B cell (primary cell): ENCODE results near the gene PDZD7.

Source experiments
- EZH2 ChIP-seq: IDR thresholded peaks from 2 replicates; pipeline ENCODE4 v1.6.1; 2012; ENCODE audit warnings: borderline replicate concordance, low read depth, mild to moderate bottlenecking, moderate library complexity, low read length; ENCODE audit not compliant: insufficient read depth, poor library complexity, severe bottlenecking
- TF ChIP-seq, protein P1 (sequence below): fragments of 200-600 bp; IDR thresholded peaks from one replicate; pipeline ENCODE4 v1.8.0; 2022; ENCODE audit warnings: antibody characterized with exemption, mild to moderate bottlenecking

DNA sequence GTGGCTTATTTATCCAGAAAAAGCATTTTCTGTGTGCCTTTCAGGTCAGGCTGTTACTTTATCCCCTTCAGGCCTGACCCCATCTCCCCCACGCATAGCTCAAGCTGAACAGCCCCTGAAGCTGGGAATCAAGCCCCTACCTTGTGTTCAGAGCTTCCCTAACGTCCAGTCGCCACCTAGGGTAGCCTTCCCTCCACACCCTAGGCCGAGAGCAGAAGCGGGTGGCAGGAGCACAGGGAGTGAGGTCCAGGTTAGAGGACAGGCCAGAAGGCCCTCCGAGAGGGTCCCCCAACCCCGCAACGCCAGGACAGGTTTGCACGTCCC, 62.1 kb downstream of the PDZD7 start:
- TF ChIP-seq EZH2 = no peak
- TF ChIP-seq, protein P1, sequence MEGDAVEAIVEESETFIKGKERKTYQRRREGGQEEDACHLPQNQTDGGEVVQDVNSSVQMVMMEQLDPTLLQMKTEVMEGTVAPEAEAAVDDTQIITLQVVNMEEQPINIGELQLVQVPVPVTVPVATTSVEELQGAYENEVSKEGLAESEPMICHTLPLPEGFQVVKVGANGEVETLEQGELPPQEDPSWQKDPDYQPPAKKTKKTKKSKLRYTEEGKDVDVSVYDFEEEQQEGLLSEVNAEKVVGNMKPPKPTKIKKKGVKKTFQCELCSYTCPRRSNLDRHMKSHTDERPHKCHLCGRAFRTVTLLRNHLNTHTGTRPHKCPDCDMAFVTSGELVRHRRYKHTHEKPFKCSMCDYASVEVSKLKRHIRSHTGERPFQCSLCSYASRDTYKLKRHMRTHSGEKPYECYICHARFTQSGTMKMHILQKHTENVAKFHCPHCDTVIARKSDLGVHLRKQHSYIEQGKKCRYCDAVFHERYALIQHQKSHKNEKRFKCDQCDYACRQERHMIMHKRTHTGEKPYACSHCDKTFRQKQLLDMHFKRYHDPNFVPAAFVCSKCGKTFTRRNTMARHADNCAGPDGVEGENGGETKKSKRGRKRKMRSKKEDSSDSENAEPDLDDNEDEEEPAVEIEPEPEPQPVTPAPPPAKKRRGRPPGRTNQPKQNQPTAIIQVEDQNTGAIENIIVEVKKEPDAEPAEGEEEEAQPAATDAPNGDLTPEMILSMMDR = no peak
